Endometrial microvascular endothelial cells (primary cell): ENCODE results near the gene VPS45. TPM values are rescaled to one million over a fixed set of nuclear protein-coding genes. Genes with fewer than 3 reads are reported as not detected.

Experiments used
- total RNA-seq: library from RNA; depleted of rRNA; stranded (reverse); fragments of >200 nt; gene quantifications from one replicate; pipeline ENCODE4 v1.2.3, GENCODE V29; 2015; ENCODE audit errors: inconsistent ontology term

Gene VPS45
- total RNA-seq, 1 donor from 2014 or later: 23.4 TPM

Other genes with a start within 250 kb of the VPS45 start
- gene BOLA1, start 168.2 kb upstream of the VPS45 start, total RNA-seq: 11.0 TPM
- gene SV2A, start 149.9 kb upstream of the VPS45 start, total RNA-seq: 1.9 TPM
- 30.8 TPM for gene SF3B4, start 140.0 kb upstream of the VPS45 start, total RNA-seq
- 5.7 TPM for gene MTMR11, start 130.9 kb upstream of the VPS45 start, total RNA-seq
- gene OTUD7B, start 57.0 kb upstream of the VPS45 start, total RNA-seq: 8.0 TPM
- gene PLEKHO1, start 82.1 kb downstream of the VPS45 start, total RNA-seq: 45.3 TPM
- gene ANP32E, start 168.3 kb downstream of the VPS45 start, total RNA-seq: 30.3 TPM
- not detected for gene CA14, start 190.0 kb downstream of the VPS45 start, total RNA-seq
- 195 TPM for gene APH1A, start 201.2 kb downstream of the VPS45 start, total RNA-seq
- 20.0 TPM for gene C1orf54, start 205.0 kb downstream of the VPS45 start, total RNA-seq
- 0.37 TPM for gene CIART, start 214.8 kb downstream of the VPS45 start, total RNA-seq
- 49.5 TPM for gene MRPS21, start 226.1 kb downstream of the VPS45 start, total RNA-seq